Measurements from ENCODE around the gene DMBT1. TPM values are rescaled to one million over a fixed set of nuclear protein-coding genes. Genes with fewer than 3 reads are reported as not detected.

The DMBT1 gene
- total and polyA plus RNA-seq, 8 donors: 0.21 to 242 (median 1.3) TPM

DNA sequence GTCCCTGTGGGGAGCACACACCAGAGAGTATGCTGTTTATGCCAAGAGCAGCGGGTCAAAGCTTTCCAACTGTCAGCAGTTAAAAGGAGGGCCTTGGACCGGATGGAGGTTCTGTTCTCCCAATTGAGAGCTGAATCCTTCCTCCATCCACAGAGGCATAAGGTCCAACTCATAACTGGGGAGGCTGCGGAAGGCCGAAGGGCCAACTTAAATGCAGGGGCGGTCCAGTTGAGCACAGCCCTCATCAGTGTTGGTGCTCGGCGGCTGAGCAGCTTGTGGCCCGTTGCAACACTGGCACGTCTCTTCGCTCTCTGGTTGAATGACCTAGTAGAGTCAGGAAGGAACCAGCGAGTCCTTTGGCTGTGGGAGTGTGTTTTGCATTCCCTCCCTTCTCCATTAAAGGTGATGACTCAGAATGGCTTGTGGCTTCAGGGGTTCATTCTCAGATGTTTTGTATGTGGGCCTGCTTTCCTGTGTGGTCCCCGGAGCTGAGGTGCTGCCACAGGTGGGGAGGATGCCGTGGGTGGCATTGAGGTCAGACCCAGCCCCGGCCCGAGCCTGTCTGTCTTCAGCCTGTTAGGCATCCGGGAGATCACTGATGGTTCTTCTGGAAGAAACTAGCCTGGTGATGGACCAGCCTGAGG is 44.8 kb upstream of the DMBT1 start:
- Histone ChIP-seq H3K27me3 (no peaks in the 10 kb centered on the region), H3K9me3 (no peaks in the 10 kb centered on the region), H3K4me3 (no peak overlapping the region), H3K4me1 (no peaks in the 10 kb centered on the region), H3K27ac (no peak overlapping the region), H3K36me3 (peaks cover 0 to 26% of the 10 kb centered on the region in 2 donors)
- DNase-seq (no peak), ATAC-seq (no peak)
- intact Hi-C loops (cut with DNase I): no loop called here
- TF ChIP-seq, protein P1, sequence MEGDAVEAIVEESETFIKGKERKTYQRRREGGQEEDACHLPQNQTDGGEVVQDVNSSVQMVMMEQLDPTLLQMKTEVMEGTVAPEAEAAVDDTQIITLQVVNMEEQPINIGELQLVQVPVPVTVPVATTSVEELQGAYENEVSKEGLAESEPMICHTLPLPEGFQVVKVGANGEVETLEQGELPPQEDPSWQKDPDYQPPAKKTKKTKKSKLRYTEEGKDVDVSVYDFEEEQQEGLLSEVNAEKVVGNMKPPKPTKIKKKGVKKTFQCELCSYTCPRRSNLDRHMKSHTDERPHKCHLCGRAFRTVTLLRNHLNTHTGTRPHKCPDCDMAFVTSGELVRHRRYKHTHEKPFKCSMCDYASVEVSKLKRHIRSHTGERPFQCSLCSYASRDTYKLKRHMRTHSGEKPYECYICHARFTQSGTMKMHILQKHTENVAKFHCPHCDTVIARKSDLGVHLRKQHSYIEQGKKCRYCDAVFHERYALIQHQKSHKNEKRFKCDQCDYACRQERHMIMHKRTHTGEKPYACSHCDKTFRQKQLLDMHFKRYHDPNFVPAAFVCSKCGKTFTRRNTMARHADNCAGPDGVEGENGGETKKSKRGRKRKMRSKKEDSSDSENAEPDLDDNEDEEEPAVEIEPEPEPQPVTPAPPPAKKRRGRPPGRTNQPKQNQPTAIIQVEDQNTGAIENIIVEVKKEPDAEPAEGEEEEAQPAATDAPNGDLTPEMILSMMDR (IDR thresholded peaks at IDR 0.05): no peak

DNA sequence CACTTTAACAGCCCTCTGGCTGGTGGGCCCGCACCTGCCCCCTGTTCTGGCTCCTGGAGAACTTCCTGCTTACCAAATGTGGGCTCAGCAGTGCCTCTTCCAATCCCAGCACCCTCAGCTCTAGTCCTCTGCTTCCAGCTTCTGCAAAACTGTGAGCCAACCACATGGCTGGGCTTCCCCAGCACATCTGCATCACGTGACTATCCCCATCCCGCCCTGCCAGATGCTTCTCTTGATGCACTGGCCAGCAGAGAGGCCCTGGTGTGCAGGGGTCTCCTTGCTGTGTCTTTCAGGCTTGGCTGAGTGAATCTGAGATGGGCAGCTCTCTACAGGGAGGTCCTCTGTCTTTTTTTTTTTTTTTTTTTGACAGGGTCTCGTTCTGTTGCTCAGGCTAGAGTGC is 43.8 kb upstream of the DMBT1 start:
- intact Hi-C loops (cut with DNase I): no loop called here
- Histone ChIP-seq H3K27ac (no peak overlapping the region), H3K36me3 (peaks cover 0 to 26% of the 10 kb centered on the region in 2 donors), H3K9me3 (no peaks in the 10 kb centered on the region), H3K4me3 (no peak overlapping the region), H3K4me1 (no peaks in the 10 kb centered on the region), H3K27me3 (no peaks in the 10 kb centered on the region)
- ATAC-seq: no peak
- TF ChIP-seq, protein P1 (IDR thresholded peaks at IDR 0.05): no peak
- DNase-seq: no peak

DNA sequence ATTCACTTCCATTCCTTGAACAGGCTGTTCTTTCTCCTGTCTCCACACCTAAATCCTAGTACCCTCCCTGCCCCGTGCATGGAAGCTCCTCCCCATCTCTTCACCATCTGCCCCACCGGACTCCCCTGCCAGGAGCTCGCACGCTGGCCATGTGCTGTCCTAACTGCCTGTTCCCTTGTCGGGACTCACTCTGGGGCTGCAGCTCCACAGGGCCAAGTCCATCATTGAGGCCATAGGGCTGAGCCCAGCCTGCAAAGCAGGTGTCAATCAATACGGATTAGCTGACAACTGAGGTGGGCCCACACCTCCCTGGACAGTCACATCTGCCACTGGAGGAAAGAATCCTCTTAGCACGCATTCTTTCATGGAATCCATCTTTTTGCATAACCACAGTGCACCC is 41.4 kb upstream of the DMBT1 start:
- peaks cover 0 to 19% of the 10 kb centered on the region in 2 donors for H3K36me3 ChIP-seq
- DNase-seq: no peak
- no peak for ATAC-seq
- H3K4me3 ChIP-seq: no peak overlapping the region
- no peaks in the 10 kb centered on the region for H3K9me3 ChIP-seq
- TF ChIP-seq, protein P1 (IDR thresholded peaks at IDR 0.05): no peak
- no peaks in the 10 kb centered on the region for H3K27me3 ChIP-seq
- no peak overlapping the region for H3K27ac ChIP-seq
- intact Hi-C loops (cut with DNase I): no loop called here
- no peaks in the 10 kb centered on the region for H3K4me1 ChIP-seq

DNA sequence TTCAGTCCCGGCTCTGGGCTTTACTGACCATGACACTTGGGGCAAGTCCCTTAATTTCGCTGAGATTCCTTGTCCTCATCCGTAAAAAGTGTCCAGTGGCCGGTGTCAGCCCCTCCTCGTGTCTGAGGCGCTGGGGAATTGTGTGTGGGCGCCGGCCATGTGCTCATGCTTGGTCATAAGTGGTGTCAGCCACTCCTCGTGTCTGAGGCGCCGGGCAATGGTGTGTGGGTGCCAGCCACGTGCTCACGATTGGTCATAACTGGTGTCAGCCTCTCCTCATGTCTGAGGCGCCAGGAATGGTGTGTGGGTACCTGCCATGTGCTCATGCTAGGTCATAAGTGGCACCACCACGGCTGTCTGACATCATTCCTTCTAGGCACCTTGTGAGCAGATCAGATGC is 40.7 kb upstream of the DMBT1 start:
- Histone ChIP-seq H3K4me1 (no peaks in the 10 kb centered on the region), H3K27me3 (no peaks in the 10 kb centered on the region), H3K36me3 (peaks cover 0 to 19% of the 10 kb centered on the region in 2 donors), H3K27ac (no peak overlapping the region), H3K4me3 (no peak overlapping the region), H3K9me3 (no peaks in the 10 kb centered on the region)
- ATAC-seq (no peak), DNase-seq (no peak)
- intact Hi-C loops (cut with DNase I): no loop called here
- TF ChIP-seq, protein P1 (IDR thresholded peaks at IDR 0.05): no peak

DNA sequence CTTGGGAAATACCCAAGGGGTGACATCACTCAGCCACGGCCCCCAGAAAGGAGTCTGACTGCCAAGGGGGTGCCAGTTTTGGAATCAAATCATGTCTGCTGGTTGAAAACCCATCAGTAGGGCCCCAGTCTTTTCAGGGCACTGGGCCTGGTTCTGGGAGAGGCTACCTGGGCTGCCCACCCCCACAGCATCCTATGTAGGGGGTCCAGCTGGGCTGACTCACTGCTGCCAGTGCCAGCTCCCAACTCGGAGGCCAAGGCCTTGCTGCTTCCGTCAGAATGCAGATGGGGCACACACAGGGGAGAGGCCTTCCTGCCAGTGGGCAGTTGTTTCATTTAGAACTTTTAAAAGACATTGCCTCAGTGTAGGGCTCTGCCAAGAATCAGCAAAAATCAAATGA is 39.5 kb upstream of the DMBT1 start:
- ATAC-seq (no peak), DNase-seq (no peak)
- TF ChIP-seq, protein P1 (IDR thresholded peaks at IDR 0.05): no peak
- H3K27ac ChIP-seq: no peak overlapping the region
- H3K27me3 ChIP-seq: no peaks in the 10 kb centered on the region
- peaks cover 0 to 9% of the 10 kb centered on the region in 2 donors for H3K36me3 ChIP-seq
- intact Hi-C loops (cut with DNase I): no loop called here
- H3K4me3 ChIP-seq: no peak overlapping the region
- no peaks in the 10 kb centered on the region for H3K9me3 ChIP-seq
- no peaks in the 10 kb centered on the region for H3K4me1 ChIP-seq

Data from left lung (tissue), 10 donors.